Right lobe of liver (tissue), 6 donors: ENCODE data around the gene MRPS17. TPM values are rescaled to one million over a fixed set of nuclear protein-coding genes. Genes with fewer than 3 reads are reported as not detected.
"Not testable (repeated sequence)": the region's sequence is repeated elsewhere in the genome, so short reads cannot be mapped to it uniquely, and the experiment has no call there.

Experiments used
- ATAC-seq, 4 donors: fragments of 200-7000 bp; cut with Tn5 transposase; one replicate each; pipeline ENCODE4 v1.9.1; 2020; ENCODE audit warnings: mild to moderate bottlenecking in 4 of 4, moderate library complexity in 4 of 4
- DNase-seq, 3 donors: peaks; one replicate each; pipeline ENCODE4 v3.0.0-alpha.2; 2020
- H3K27ac ChIP-seq, 3 donors: fragments of 200-600 bp; one replicate each; pipeline ENCODE4 v1.8.0; 2022
- H3K27me3 ChIP-seq, 2 donors: fragments of 200-600 bp; one replicate each; pipeline ENCODE4 v1.8.0; 2022
- H3K36me3 ChIP-seq, 4 donors: fragments of 200-600 bp; sonication (generic) in 1 of 4; one replicate each; pipeline versions ENCODE4 v1.5.1 to v1.8.0; 2017 to 2022; ENCODE audit warnings: control low read depth in 1 of 4
- H3K4me1 ChIP-seq, 4 donors: fragments of 200-600 bp; sonication (generic) in 1 of 4; one replicate each; pipeline versions ENCODE4 v1.5.1 to v1.8.0; 2017 to 2022; ENCODE audit warnings: control low read depth in 1 of 4
- H3K4me3 ChIP-seq, 3 donors: fragments of 200-600 bp; one replicate each; pipeline ENCODE4 v1.8.0; 2022
- H3K9me3 ChIP-seq, 4 donors: fragments of 200-600 bp; sonication (generic) in 1 of 4; one replicate each; pipeline versions ENCODE4 v1.5.1 to v1.8.0; 2017 to 2022; ENCODE audit warnings: control low read depth in 1 of 4
- CTCF ChIP-seq, 4 donors: fragments of 200-600 bp in 3 of 4; fragments of 450-650 bp in 1 of 4; IDR thresholded peaks; one replicate each; pipeline versions ENCODE4 v1.5.1 to v1.8.0; 2016 to 2022; ENCODE audit warnings: antibody characterized with exemption in 4 of 4, mild to moderate bottlenecking in 2 of 4
- POLR2A ChIP-seq: fragments of 450-650 bp; IDR thresholded peaks from one replicate; pipeline ENCODE4 v1.6.1; 2017; ENCODE audit warnings: antibody characterized with exemption, mild to moderate bottlenecking
- WGBS: methylation state at CpG from one replicate; pipeline ENCODE4 v1.1.6; 2018; ENCODE audit warnings: low coverage, low lambda C conversion rate; ENCODE audit not compliant: insufficient coverage; ENCODE audit errors: missing lambda C conversion rate; 5-methylcytosine and 5-hydroxymethylcytosine counted together
- intact Hi-C, 2 donors: fragments of 100-400 bp; cut with DNase I; formaldehyde crosslinking; loops; one replicate each; pipeline versions ENCODE4 v1.11.2 to v1.14.1; 2022
- total RNA-seq, 6 experiments: library from RNA; depleted of rRNA in 2 of 6; stranded (reverse); fragments of >200 nt in 2 of 6; fragmentation: NEBNext Ultra II Directional in 3 of 6; extraction: Animal tissue kit (Norgen Biotek cat#: 25700) in 3 of 6; gene quantifications; one replicate each; pipeline versions ENCODE4 v1.1.0 to v1.2.4, GENCODE V29; 2016 to 2023
- donor health status: DM: no; HTN: yes; CAD: no.
- donor health status: DM: no; HTN: no; CAD: no.
- donor health status: DM: no; HTN: no; CAD: no.
- donor health status: DM: no; HTN: yes; CAD: no.
- donor health status: DM: no; HTN: yes; CAD: no.

MRPS17 gene
- total RNA-seq, 6 experiments from 2014 or later = 8.1 to 21.7 (median 9.8) TPM

- TF ChIP-seq POLR2A (no peak), CTCF (IDR thresholded peaks at IDR 0.05) (no peak)
- no peak for DNase-seq
- Histone ChIP-seq H3K4me1 (no peaks in the 10 kb centered on the region), H3K36me3 (no peaks in the 10 kb centered on the region), H3K4me3 (no peak overlapping the region), H3K9me3 (peaks cover 0 to 4% (median 0%) of the 10 kb centered on the region in 4 donors), H3K27me3 (no peaks in the 10 kb centered on the region), H3K27ac (no peak overlapping the region)
- 100% methylated on average over 5 of the region's 5 CpGs for WGBS
- intact Hi-C loops = no loop called here
- no peak for ATAC-seq
Observed at GRCh38 chr7:55928006-55928767, 23.5 kb upstream of the MRPS17 start.

- H3K36me3 ChIP-seq = no peaks in the 10 kb centered on the region
- peaks cover 0 to 9% (median 0%) of the 10 kb centered on the region in 4 donors for H3K9me3 ChIP-seq
- H3K27me3 ChIP-seq = no peaks in the 10 kb centered on the region
- TF ChIP-seq POLR2A = no peak
- no peak for TF ChIP-seq CTCF (IDR thresholded peaks at IDR 0.05)
- H3K4me3 ChIP-seq = no peak overlapping the region
- ATAC-seq (no peak), DNase-seq (no peak)
- no peak overlapping the region for H3K27ac ChIP-seq
- no peaks in the 10 kb centered on the region for H3K4me1 ChIP-seq
- intact Hi-C loops = no loop called here
- 75% methylated on average over 5 of the region's 5 CpGs for whole genome bisulfite sequencing
Observed at GRCh38 chr7:55931421-55932151, 20.1 kb upstream of the MRPS17 start.

GRCh38 chr7:55939514-55940123 is 12.1 kb upstream of the MRPS17 start:
- Histone ChIP-seq H3K27me3 (no peaks in the 10 kb centered on the region), H3K27ac (no peak overlapping the region), H3K36me3 (no peaks in the 10 kb centered on the region), H3K9me3 (peaks cover 0 to 30% (median 9%) of the 10 kb centered on the region in 4 donors), H3K4me3 (no peak overlapping the region), H3K4me1 (no peaks in the 10 kb centered on the region)
- DNase-seq = no peak
- intact Hi-C loops = no loop called here
- 90% methylated on average over 7 of the region's 7 CpGs for WGBS
- no peak for TF ChIP-seq CTCF (IDR thresholded peaks at IDR 0.05)
- ATAC-seq = no peak

GRCh38 chr7:55946545-55946944 is 5.1 kb upstream of the MRPS17 start:
- Histone ChIP-seq H3K4me3 (no peak overlapping the region), H3K27ac (no peak overlapping the region), H3K4me1 (no peaks in the 10 kb centered on the region), H3K9me3 (peaks cover 0 to 3% (median 0%) of the 10 kb centered on the region in 4 donors), H3K36me3 (no peaks in the 10 kb centered on the region), H3K27me3 (no peaks in the 10 kb centered on the region)
- 70% methylated on average over 5 of the region's 5 CpGs for WGBS
- intact Hi-C loops = no loop called here
- ATAC-seq (no peak), DNase-seq (no peak)
- no peak for TF ChIP-seq CTCF (IDR thresholded peaks at IDR 0.05)
- TF ChIP-seq POLR2A = no peak

- intact Hi-C loops = not testable (repeated sequence)
- WGBS = 38% methylated on average over 17 of the region's 19 CpGs
Observed at GRCh38 chr7:55952352-55952671, 635 bp downstream of the MRPS17 start.

More at GRCh38 chr7:55952352-55952671, 635 bp downstream of the MRPS17 start:
- Histone ChIP-seq H3K27ac (peak overlapping the region; percentile 39 to 75 (median 51)), H3K4me1 (peaks cover 0 to 29% (median 0%) of the 10 kb centered on the region in 4 donors), H3K4me3 (peak overlapping the region; percentile 75 to 94 (median 85))
- not testable (repeated sequence) for H3K36me3 ChIP-seq, H3K27me3 ChIP-seq, ATAC-seq, DNase-seq, H3K9me3 ChIP-seq
